Keratinocyte (primary cell): ENCODE measurements around the gene RPS23. TPM values are rescaled to one million over a fixed set of nuclear protein-coding genes. Genes with fewer than 3 reads are reported as not detected.
"Not testable (repeated sequence)": the region's sequence is repeated elsewhere in the genome, so short reads cannot be mapped to it uniquely, and the experiment has no call there.

Source experiments
- DNase-seq: peaks from one replicate; pipeline ENCODE4 v3.0.0-alpha.2; 2011; ENCODE audit warnings: low read depth, missing footprints, low spot score
- FAIRE-seq: peaks from 2 replicates; lab custom pipeline; 2011; peaks lifted over from hg19 to GRCh38; lab: Jason Lieb, UNC
- H2AFZ ChIP-seq: 2 replicates; pipeline ENCODE4 v1.6.0; 2012; ENCODE audit warnings: low read length, control low read depth, inconsistent platforms; ENCODE audit not compliant: control insufficient read depth
- H3K27ac ChIP-seq: 2 replicates; pipeline ENCODE4 v1.5.1; 2011; ENCODE audit warnings: low read length; ENCODE audit not compliant: control insufficient read depth, insufficient read depth
- H3K27me3 ChIP-seq: 3 replicates; pipeline ENCODE4 v1.6.0; 2011; ENCODE audit warnings: low read length; ENCODE audit not compliant: control insufficient read depth, insufficient read depth; ENCODE audit errors: extremely low read depth
- H3K36me3 ChIP-seq, 2 experiments: 2 replicates in 1 of 2; 3 replicates in 1 of 2; pipeline ENCODE4 v1.5.1; 2011; ENCODE audit warnings: low read length in 2 of 2, mild to moderate bottlenecking in 1 of 2; ENCODE audit not compliant: control insufficient read depth in 2 of 2, insufficient read depth in 2 of 2; ENCODE audit errors: extremely low read depth in 1 of 2
- H3K4me1 ChIP-seq: 3 replicates; pipeline ENCODE4 v1.5.1; 2011; ENCODE audit warnings: low read length; ENCODE audit not compliant: control insufficient read depth, insufficient read depth; ENCODE audit errors: extremely low read depth
- H3K4me2 ChIP-seq: 3 replicates; pipeline ENCODE4 v1.6.0; 2011; ENCODE audit warnings: low read depth, low read length; ENCODE audit not compliant: control insufficient read depth, insufficient read depth; ENCODE audit errors: extremely low read depth
- H3K4me3 ChIP-seq, 3 experiments: fragments of 200-600 bp in 1 of 3; sonication (generic) in 1 of 3; 2 replicates in 2 of 3; 3 replicates in 1 of 3; pipeline ENCODE4 v1.5.1; 2011 to 2016; ENCODE audit warnings: low read length in 3 of 3, mild to moderate bottlenecking in 3 of 3, control low read depth in 2 of 3, inconsistent platforms in 1 of 3, low read depth in 1 of 3, mixed read lengths in 1 of 3, mixed run types in 1 of 3, moderate library complexity in 1 of 3; ENCODE audit not compliant: control insufficient read depth in 2 of 3, insufficient read depth in 2 of 3; ENCODE audit errors: extremely low read depth in 1 of 3
- H3K79me2 ChIP-seq: 2 replicates; pipeline ENCODE4 v1.6.0; 2012; ENCODE audit warnings: low read length; ENCODE audit not compliant: control insufficient read depth, insufficient read depth
- H3K9ac ChIP-seq: 3 replicates; pipeline ENCODE4 v1.6.0; 2011; ENCODE audit warnings: low read length; ENCODE audit not compliant: control insufficient read depth, insufficient read depth; ENCODE audit errors: extremely low read depth
- H3K9me1 ChIP-seq: 3 replicates; pipeline ENCODE4 v1.6.0; 2011; ENCODE audit warnings: low read length; ENCODE audit not compliant: control insufficient read depth, insufficient read depth; ENCODE audit errors: extremely low read depth
- H3K9me3 ChIP-seq: 2 replicates; pipeline ENCODE4 v1.5.1; 2012; ENCODE audit warnings: low read depth, low read length; ENCODE audit not compliant: control insufficient read depth
- H4K20me1 ChIP-seq: 3 replicates; pipeline ENCODE4 v1.6.0; 2011; ENCODE audit warnings: low read length; ENCODE audit not compliant: control insufficient read depth, insufficient read depth; ENCODE audit errors: extremely low read depth
- dilution Hi-C: fragments of 300-500 bp; cut with MboI; formaldehyde crosslinking; loops from one replicate; pipeline ENCODE4 v1.7.0; 2020; ENCODE audit warnings: low sequenced_read_pairs; ENCODE audit not compliant: extremely low pct_ligation_motif_present
- polyA plus RNA-seq, 5 experiments: library from polyadenylated mRNA; depleted of rRNA in 3 of 5; stranded (reverse) in 3 of 5; stranded (forward) in 1 of 5; unstranded in 1 of 5; fragments of >200 nt; gene quantifications; 1 replicate in 1 of 5; 2 replicates in 3 of 5; 3 replicates in 1 of 5; pipeline versions ENCODE4 v1.2.1 to v1.2.3, GENCODE V29; 2011 to 2012; ENCODE audit warnings: missing spikeins in 2 of 5, low read depth in 1 of 5, low replicate concordance in 1 of 5

RPS23 gene
- polyA plus RNA-seq, 1 donor (not counting 4 experiments of a cell fraction or from before 2014, with no cell fraction given), result 2,776 TPM

- H3K27ac ChIP-seq, H3K27me3 ChIP-seq, H3K9ac ChIP-seq, H3K4me3 ChIP-seq, H2AFZ ChIP-seq, H3K4me1 ChIP-seq, FAIRE-seq, H3K9me1 ChIP-seq, H3K9me3 ChIP-seq, DNase-seq, H3K4me2 ChIP-seq, dilution Hi-C loops, H4K20me1 ChIP-seq: not testable (repeated sequence)
- peaks cover 19% of the 10 kb centered on the region for H3K79me2 ChIP-seq
- peaks cover 18 to 28% of the 10 kb centered on the region in 2 experiments for H3K36me3 ChIP-seq
Observed at GRCh38 chr5:82272571-82273356, 5.4 kb downstream of the RPS23 start.

DNA sequence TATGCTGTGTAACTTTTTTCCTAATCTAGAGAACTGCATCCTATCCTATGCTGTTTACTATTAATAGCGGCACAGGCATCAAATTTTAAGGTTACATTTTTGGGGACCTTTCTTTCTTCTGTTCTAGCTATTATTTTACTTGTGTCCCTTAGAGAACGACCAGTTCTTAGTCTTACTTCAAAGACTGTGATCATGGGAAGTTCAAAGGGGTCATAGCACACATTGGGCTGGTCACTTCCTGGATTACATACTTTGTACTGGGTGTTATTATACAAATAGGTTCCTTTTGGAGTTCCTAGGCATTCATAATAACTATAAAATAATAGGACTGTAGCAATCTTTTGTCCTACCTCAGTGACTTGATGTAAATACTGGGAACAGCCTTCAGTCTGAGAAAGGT is 8.8 kb downstream of the RPS23 start:
- dilution Hi-C loops, DNase-seq, H4K20me1 ChIP-seq, H3K27me3 ChIP-seq, H3K9ac ChIP-seq, FAIRE-seq, H2AFZ ChIP-seq, H3K4me2 ChIP-seq, H3K9me3 ChIP-seq, H3K79me2 ChIP-seq, H3K4me3 ChIP-seq, H3K9me1 ChIP-seq, H3K4me1 ChIP-seq, H3K27ac ChIP-seq, H3K36me3 ChIP-seq: not testable (repeated sequence)

DNA sequence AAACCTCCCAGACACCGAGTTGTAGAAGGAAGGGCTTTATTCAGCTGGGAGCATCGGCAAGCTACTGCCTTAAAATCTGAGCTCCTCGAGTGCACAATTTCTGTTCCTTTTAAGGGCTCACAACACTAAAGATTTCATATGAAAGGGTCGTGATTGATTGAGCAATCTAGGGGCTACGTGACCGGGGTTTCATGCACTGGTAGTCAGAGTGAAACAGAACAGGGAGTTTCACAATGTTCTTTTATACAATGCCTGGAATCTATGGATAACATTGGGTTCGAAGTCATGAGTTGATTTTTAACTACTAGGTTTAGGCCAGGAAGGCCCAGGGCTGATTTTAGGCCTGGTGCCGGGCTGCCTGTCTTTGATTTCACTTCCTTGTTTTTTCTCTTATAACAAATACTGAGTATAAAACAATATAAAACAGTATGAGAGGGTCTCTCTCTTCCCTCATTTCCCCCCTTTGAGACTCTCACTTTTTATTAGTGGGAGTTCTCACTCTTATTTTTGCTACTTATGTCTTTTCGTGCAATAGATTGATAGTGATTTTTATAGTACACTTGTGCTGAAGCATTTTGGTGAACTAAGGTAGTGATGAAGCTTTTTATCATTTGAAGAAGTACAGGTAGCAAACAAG is 10.7 kb downstream of the RPS23 start:
- H2AFZ ChIP-seq, H3K79me2 ChIP-seq, dilution Hi-C loops, H3K9me1 ChIP-seq, DNase-seq, H3K4me1 ChIP-seq, H3K4me3 ChIP-seq, H3K27me3 ChIP-seq, H3K36me3 ChIP-seq, H3K9me3 ChIP-seq, H3K9ac ChIP-seq, H3K4me2 ChIP-seq, H4K20me1 ChIP-seq, FAIRE-seq, H3K27ac ChIP-seq: not testable (repeated sequence)
